ENCODE results near the gene LIN7B.
A peak's percentile ranks its signal among the peaks of the same experiment; 100 is the strongest.

Gene LIN7B

GRCh38 chr19:49113762-49114629, at the start of gene LIN7B:
Gene LIN7B (plus strand): TSS chr19:49114370. CDS start chr19:49114405, 35 bp downstream.
- no peak for DNase-seq

- no peak for DNase-seq
Observed at GRCh38 chr19:49064768-49065611, 49.2 kb upstream of the LIN7B start, which contains the start of gene NTF4. Gene NTF4 (minus strand): TSS chr19:49064818. CDS start chr19:49061997, 2,821 bp downstream.

- no peak for DNase-seq
Observed at GRCh38 chr19:49065905-49066512, 48.2 kb upstream of the LIN7B start.

GRCh38 chr19:49067554-49067953, 46.6 kb upstream of the LIN7B start:
- no peak for DNase-seq

- no peak for DNase-seq
Observed at GRCh38 chr19:49069026-49069425, 45.1 kb upstream of the LIN7B start.

- DNase-seq: no peak
Observed at GRCh38 chr19:49070416-49070815, 43.8 kb upstream of the LIN7B start.

GRCh38 chr19:49071860-49072547, 42.2 kb upstream of the LIN7B start:
- no peak for DNase-seq

- DNase-seq: no peak
Observed at GRCh38 chr19:49073514-49074378, 40.4 kb upstream of the LIN7B start.

GRCh38 chr19:49074869-49075268, 39.3 kb upstream of the LIN7B start:
- DNase-seq: peak in 1 of 2 experiments; percentile 14

GRCh38 chr19:49080392-49080791, 33.8 kb upstream of the LIN7B start:
- no peak for DNase-seq

- DNase-seq: no peak
Observed at GRCh38 chr19:49081273-49081672, 32.9 kb upstream of the LIN7B start.

GRCh38 chr19:49084206-49085019, 29.8 kb upstream of the LIN7B start:
- DNase-seq: no peak

GRCh38 chr19:49085020-49085867, 28.9 kb upstream of the LIN7B start, which contains the start of gene SNRNP70:
Gene SNRNP70 (plus strand): TSS chr19:49085451. CDS start chr19:49086415, 964 bp downstream.
- peak; percentile 62 to 93 for DNase-seq

GRCh38 chr19:49085868-49086232, 28.3 kb upstream of the LIN7B start:
- DNase-seq: no peak

GRCh38 chr19:49086296-49086695, 27.9 kb upstream of the LIN7B start:
- no peak for DNase-seq

- no peak for DNase-seq
Observed at GRCh38 chr19:49091391-49092038, 22.7 kb upstream of the LIN7B start.

GRCh38 chr19:49092686-49093085, 21.5 kb upstream of the LIN7B start:
- no peak for DNase-seq

GRCh38 chr19:49094505-49095482, 19.4 kb upstream of the LIN7B start:
- DNase-seq: no peak

All from cerebellar nuclear complex (tissue), 1 donor.